HG03039 (cell line): ENCODE measurements around the gene CAPS2.

ENCODE experiments used
- ATAC-seq: cut with Tn5 transposase; IDR thresholded peaks from one replicate; pipeline ENCODE4 v1.9.1; 2021; ENCODE audit warnings: mild to moderate bottlenecking, moderate library complexity; ENCODE audit not compliant: unreplicated experiment

The CAPS2 gene

GRCh38 chr12:75305412-75306332 is 24.5 kb downstream of the CAPS2 start:
- ATAC-seq = no peak

DNA sequence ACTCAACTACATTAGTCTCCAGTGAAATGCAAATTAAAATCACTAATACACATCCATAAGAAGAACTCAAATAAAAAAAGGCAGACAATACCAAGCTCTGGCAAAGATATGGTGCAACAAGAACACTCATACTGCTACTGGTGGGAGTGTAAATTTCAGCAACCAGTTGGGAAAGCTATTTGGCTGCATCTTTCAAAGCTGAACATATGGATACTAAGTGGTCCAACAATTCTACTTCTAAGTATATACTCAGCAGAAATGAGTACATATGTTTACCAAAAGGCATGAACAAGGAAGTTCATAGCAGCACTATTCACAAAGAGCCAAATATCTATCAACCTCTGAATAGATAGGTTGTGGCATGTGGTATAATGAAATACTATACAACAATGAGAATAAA is 27.3 kb downstream of the CAPS2 start:
- no peak for ATAC-seq

DNA sequence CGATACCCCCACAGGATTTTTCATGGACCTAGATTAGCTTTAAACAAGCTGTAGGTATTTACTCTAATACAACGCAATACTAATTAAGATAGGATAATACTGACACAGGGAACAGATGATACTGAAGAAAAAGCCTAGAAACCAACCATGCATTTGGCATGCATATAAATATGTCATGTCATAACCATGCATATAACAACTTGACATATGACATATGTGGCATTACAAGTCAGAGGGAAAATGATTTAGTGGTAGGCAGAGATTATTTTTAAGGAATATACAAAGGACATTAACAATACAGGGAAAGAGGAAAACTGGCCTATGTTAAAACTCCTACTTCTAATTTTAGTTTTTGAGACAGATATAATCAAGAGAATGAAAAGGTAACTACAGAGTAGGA is 27.9 kb downstream of the CAPS2 start:
- no peak for ATAC-seq

DNA sequence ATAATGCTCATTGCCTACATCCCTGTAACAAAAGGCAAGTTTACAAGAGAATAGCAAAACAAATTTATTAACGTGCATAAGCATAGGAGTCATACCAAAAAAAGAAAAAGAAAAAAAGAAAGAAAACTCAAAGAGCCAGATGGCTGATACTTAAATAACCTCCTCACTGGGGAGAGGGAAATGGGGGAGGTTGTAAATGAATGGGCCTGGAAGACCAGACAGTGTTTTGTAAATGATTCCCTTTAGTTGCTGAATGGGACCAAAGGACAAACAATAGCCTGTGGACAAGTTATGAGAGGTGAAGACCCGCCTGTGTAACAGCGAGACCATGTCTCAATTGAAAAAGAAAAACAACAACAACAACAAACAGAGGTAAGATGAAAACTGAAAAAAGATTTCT is 35.3 kb downstream of the CAPS2 start:
- ATAC-seq = no peak

- ATAC-seq = no peak
Measured at GRCh38 chr12:75294336-75294735, 35.8 kb downstream of the CAPS2 start.

DNA sequence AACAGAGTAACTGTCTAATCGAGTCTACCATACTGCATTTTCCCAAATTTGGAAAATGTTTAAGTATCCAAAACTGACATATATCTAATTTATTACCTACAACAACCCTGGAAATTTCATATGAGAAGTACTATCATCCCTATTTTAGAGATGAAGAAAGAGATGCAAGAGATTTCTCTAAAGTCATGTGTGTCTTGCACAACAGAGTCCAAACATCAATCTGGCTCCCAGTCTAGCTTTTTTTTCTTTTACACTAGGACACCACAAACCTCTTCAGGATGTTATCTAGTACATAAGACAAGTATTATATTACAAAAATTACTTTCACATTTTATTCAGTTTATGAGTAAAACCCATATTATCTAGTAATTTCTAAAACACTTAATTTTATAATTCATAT is 39.1 kb downstream of the CAPS2 start:
- no peak for ATAC-seq

DNA sequence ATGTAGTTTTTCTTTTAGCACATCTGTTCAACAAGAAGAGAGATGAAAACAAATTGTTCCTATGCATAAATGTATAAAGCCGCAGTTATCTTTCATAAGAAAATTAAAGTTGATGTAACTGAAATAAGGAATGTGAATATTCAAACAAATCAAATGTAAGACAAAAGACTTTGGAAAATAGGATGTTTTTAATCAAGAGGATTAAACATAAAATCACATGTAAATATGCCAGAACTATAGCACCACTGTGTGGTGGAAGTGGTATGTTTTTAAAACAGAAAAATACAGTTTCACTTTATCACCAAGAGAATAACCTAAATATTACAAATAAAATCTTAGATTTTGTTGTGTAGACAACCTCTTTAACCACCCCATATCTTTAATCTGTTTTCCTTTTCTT is 40.4 kb downstream of the CAPS2 start:
- no peak for ATAC-seq

DNA sequence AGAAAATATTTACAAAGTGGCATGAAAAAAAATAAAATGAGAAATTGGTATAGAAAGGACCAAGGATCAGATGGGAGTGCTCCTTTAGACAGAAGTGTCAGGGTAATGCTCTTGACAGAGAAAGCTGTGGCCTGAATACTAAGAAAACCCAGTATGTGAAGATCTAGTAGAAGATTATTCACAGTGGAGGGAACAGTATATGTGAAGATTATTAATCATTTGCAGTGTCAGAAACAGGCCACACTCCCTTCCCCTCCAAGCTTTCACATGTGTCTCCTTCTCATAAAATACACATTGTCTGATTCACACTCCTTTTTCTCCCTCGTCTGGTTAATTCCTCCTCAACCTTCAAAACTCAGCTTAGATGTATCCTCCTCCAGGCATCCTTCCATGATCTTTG is 41.3 kb downstream of the CAPS2 start:
- no peak for ATAC-seq

DNA sequence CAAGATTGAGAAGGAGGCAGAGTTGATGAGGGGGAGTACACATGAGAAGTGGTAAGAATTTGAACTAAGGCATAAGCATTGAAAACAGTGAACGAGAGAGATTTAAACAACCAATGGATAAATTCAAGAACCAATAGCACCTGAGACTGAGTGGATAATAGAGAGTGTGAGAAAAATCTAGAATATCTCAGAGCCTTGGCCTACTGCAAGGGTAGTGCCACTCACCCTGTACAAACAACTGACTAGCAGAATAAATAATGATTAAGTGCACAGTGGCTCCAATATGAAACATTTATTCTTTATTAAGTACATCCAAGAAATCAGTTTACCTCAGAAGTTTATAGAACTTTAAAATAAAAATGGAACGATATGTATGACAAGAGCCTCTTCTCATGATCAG is 54.4 kb downstream of the CAPS2 start:
- no peak for ATAC-seq

DNA sequence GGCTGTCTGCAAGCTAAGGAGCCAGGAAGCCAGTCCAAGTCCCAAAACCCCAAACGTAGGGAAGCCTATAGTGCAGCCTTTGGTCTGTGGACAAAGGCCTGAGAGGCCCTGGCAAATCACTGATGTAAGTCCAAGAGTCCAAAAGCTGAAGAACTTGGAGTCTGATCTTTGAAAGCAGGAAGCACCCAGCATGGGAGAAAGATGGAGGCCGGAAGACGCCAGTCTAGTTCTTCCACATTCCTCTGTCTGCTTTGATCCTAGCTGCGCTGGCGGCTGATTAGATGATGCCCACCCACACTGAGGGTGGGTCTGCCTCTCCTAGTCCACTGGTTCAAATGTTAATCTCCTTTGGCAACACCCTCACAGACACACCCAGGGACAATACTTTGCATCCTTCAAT is 58.5 kb downstream of the CAPS2 start:
- no peak for ATAC-seq

DNA sequence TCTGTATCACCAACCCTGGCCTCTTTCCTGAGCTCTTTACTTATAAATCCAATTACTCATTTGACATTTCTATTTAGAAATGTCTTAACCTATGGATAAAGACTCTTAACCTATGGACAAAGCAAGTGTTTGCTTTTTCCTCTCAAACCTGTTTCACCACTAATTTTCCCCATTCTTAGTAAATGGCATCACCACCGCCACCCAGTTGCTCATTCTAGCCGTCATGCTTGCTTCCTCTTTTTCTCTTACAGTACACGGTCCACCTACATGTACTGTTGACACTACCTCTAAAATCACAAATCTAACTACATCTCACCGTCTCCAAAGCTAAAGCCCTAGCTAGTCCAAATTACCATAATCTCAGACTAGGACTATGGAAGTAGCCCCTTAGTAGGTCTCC is 60.0 kb downstream of the CAPS2 start:
- no peak for ATAC-seq

DNA sequence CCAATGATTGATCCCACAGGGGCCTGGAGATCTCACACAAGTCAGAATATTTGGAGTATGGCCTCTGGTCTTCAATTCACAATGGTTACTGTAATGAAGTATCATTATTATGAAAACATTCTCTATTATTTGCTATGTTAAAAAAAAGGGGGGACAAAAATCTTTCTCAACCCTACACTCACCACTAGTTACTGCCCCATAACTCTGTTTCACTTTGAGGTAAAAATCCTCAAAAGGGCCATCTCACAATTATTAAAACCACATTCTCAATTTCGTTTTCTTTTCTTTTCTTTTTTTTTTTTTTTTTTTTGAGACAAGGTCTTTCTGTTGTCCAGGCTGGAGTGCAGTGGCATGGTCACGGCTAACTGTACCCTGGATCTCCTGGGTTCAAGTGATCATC is 60.9 kb downstream of the CAPS2 start:
- no peak for ATAC-seq

DNA sequence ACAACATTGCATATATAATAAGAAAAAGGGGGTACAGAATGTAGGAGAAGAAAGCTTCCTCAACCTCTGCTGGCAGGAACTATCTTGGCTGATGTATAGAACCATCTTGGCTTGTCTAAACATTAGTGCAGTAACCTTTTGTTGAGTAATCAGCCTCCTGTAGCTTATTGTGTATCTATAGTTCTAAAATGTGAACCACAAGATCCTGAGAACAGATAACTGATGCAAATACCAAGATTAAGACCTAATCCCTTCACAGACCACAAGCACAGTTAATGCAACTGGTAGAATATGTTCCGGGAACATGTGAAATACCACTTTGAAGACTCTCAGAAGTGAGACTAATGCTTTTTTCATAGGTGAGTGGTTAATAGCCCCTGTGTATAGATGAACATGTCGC is 69.8 kb downstream of the CAPS2 start:
- ATAC-seq = no peak

GRCh38 chr12:75259143-75259542 is 71.0 kb downstream of the CAPS2 start:
- ATAC-seq = no peak

GRCh38 chr12:75257510-75257909 is 72.6 kb downstream of the CAPS2 start:
- ATAC-seq = no peak

- no peak for ATAC-seq
Measured at GRCh38 chr12:75245108-75245507, 85.0 kb downstream of the CAPS2 start.

- no peak for ATAC-seq
Measured at GRCh38 chr12:75239987-75240386, 90.1 kb downstream of the CAPS2 start.

DNA sequence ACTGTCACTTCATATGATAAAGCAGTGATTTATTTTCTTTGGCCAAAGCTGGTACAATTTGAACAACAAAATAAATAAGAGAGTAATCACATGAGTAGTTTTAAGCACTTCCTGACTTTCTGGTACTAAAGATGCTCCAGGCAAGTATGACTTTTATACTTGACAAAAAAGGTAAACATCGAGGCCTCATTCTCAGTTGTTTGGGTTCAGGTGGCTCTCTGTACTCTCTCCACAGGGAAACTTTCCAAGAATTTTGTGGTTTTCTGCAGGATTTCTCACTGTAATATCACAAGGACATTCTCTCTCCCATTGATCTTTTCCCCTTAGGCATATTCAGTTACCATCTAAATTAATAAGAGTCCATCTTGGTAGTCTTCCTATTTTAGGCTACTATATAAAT is 93.9 kb downstream of the CAPS2 start:
- ATAC-seq = no peak

GRCh38 chr12:75227132-75227531 is 103.0 kb downstream of the CAPS2 start:
- ATAC-seq = no peak
